ENCODE data around the gene FRMD8. TPM values are rescaled to one million over a fixed set of nuclear protein-coding genes. Genes with fewer than 3 reads are reported as not detected.

The FRMD8 gene
- total and polyA plus RNA-seq, 2 of the 8 experiments (the other 6 are each of a cell fraction or from before 2014, with no cell fraction given), result 15.0 to 19.2 TPM

GRCh38 chr11:65445604-65446445, 59.4 kb downstream of the FRMD8 start (continued):
- TF ChIP-seq CHD7 (IDR thresholded peaks at IDR 0.05; ENCODE audit: insufficient replicate concordance, low read length) (no peak), CHD2 (IDR thresholded peaks at IDR 0.05; ENCODE audit: low read length) (no peak), ATF3 (IDR thresholded peaks at IDR 0.05; ENCODE audit: insufficient read depth, low read depth, low read length) (no peak), RXRA (IDR thresholded peaks at IDR 0.05; ENCODE audit: insufficient read depth, low read depth, low read length) (no peak), BCL11A (IDR thresholded peaks at IDR 0.05; ENCODE audit: low read depth in 2 of 2, low read length in 2 of 2) (no peak), GTF2F1 (IDR thresholded peaks at IDR 0.05; ENCODE audit: borderline replicate concordance, low read depth, low read length) (no peak), POU5F1 (IDR thresholded peaks at IDR 0.05; ENCODE audit: low read depth, low read length) (no peak)

Data from H1 (cell line).